ENCODE data around the gene SORBS1.

SORBS1 gene

DNA sequence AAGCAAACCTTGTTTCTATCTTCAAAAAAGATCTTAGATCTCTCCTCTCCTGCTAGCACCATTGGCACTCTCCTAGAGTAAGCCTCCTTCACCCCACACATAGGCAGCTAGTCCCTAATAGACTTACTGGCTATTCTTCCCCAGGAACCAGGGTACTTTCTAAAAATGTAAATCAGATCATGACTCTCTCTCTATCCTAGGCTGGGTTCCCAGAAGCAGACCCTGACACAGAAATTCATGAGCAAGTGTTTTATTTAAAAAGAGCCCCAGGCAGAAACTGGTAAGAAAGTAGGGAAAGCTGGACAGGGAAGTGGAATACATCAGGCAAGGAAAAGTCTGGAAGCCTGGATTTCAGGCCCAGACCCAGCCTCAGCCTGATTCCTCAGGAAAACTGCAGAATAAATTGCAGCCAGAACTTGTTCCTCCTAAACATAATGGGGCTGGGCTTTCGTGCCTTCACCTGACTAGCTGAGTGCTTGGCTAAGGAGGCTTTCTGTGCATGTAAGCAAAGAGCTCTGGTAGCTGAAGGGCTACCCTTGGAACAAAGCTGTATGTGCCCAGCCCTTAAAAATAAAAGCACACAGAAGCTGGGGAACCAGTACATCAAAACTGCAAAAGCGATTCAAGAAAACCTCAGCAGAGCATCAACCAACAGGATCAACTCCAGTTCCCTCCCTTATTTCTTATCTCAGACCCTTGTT lies 18.8 kb upstream of the SORBS1 start:
- no peak for ATAC-seq (ENCODE audit: low read depth)
- H3K4me1 ChIP-seq (ENCODE audit: insufficient read depth, poor library complexity, severe bottlenecking): no peaks in the 10 kb centered on the region
- H3K4me3 ChIP-seq (ENCODE audit: severe bottlenecking): no peak overlapping the region
- no peak for DNase-seq (ENCODE audit: low spot score)
- no peaks in the 10 kb centered on the region for H3K9me3 ChIP-seq (ENCODE audit: severe bottlenecking)
- H3K27ac ChIP-seq (ENCODE audit: poor library complexity, severe bottlenecking): no peak overlapping the region
- TF ChIP-seq, protein P1, sequence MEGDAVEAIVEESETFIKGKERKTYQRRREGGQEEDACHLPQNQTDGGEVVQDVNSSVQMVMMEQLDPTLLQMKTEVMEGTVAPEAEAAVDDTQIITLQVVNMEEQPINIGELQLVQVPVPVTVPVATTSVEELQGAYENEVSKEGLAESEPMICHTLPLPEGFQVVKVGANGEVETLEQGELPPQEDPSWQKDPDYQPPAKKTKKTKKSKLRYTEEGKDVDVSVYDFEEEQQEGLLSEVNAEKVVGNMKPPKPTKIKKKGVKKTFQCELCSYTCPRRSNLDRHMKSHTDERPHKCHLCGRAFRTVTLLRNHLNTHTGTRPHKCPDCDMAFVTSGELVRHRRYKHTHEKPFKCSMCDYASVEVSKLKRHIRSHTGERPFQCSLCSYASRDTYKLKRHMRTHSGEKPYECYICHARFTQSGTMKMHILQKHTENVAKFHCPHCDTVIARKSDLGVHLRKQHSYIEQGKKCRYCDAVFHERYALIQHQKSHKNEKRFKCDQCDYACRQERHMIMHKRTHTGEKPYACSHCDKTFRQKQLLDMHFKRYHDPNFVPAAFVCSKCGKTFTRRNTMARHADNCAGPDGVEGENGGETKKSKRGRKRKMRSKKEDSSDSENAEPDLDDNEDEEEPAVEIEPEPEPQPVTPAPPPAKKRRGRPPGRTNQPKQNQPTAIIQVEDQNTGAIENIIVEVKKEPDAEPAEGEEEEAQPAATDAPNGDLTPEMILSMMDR (IDR thresholded peaks at IDR 0.05; ENCODE audit: poor library complexity, severe bottlenecking): no peak
- no peaks in the 10 kb centered on the region for H3K36me3 ChIP-seq (ENCODE audit: low read depth)
- H3K27me3 ChIP-seq (ENCODE audit: insufficient read depth, poor library complexity, severe bottlenecking): no peaks in the 10 kb centered on the region

GRCh38 chr10:95579292-95579691 lies 18.1 kb upstream of the SORBS1 start:
- Histone ChIP-seq H3K27me3 (ENCODE audit: insufficient read depth, poor library complexity, severe bottlenecking) (no peaks in the 10 kb centered on the region), H3K9me3 (ENCODE audit: severe bottlenecking) (no peaks in the 10 kb centered on the region), H3K36me3 (ENCODE audit: low read depth) (no peaks in the 10 kb centered on the region), H3K4me3 (ENCODE audit: severe bottlenecking) (no peak overlapping the region), H3K27ac (ENCODE audit: poor library complexity, severe bottlenecking) (no peak overlapping the region), H3K4me1 (ENCODE audit: insufficient read depth, poor library complexity, severe bottlenecking) (no peaks in the 10 kb centered on the region)
- ATAC-seq (ENCODE audit: low read depth): no peak
- no peak for DNase-seq (ENCODE audit: low spot score)
- TF ChIP-seq, protein P1 (IDR thresholded peaks at IDR 0.05; ENCODE audit: poor library complexity, severe bottlenecking): no peak

DNA sequence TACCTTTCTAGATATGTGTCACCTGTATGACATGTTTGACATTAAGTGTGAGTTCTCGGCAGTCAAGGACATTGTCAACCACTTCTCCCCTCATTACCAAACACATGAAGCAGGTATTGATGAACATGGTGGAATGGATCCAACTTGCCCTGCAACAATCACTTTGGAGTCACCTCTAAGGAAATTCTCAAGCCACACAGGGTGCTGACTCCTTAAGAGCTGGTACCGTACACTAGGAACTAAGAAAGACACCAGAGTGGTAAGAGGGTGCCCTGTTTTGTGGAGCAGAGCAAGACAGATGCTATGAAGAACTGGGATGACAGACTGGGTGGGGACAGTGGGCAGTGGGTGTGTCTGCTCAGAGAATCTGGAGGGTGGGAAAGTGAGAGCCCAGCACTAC lies 17.4 kb upstream of the SORBS1 start:
- no peak overlapping the region for H3K4me3 ChIP-seq (ENCODE audit: severe bottlenecking)
- no peaks in the 10 kb centered on the region for H3K4me1 ChIP-seq (ENCODE audit: insufficient read depth, poor library complexity, severe bottlenecking)
- H3K27me3 ChIP-seq (ENCODE audit: insufficient read depth, poor library complexity, severe bottlenecking): no peaks in the 10 kb centered on the region
- H3K9me3 ChIP-seq (ENCODE audit: severe bottlenecking): no peaks in the 10 kb centered on the region
- no peak overlapping the region for H3K27ac ChIP-seq (ENCODE audit: poor library complexity, severe bottlenecking)
- no peaks in the 10 kb centered on the region for H3K36me3 ChIP-seq (ENCODE audit: low read depth)
- no peak for DNase-seq (ENCODE audit: low spot score)
- TF ChIP-seq, protein P1 (IDR thresholded peaks at IDR 0.05; ENCODE audit: poor library complexity, severe bottlenecking): no peak
- no peak for ATAC-seq (ENCODE audit: low read depth)

GRCh38 chr10:95574649-95575365 lies 13.6 kb upstream of the SORBS1 start:
- no peaks in the 10 kb centered on the region for H3K27me3 ChIP-seq (ENCODE audit: insufficient read depth, poor library complexity, severe bottlenecking)
- ATAC-seq (ENCODE audit: low read depth) (no peak), DNase-seq (ENCODE audit: low spot score) (no peak)
- no peak overlapping the region for H3K27ac ChIP-seq (ENCODE audit: poor library complexity, severe bottlenecking)
- H3K9me3 ChIP-seq (ENCODE audit: severe bottlenecking): no peaks in the 10 kb centered on the region
- no peaks in the 10 kb centered on the region for H3K4me1 ChIP-seq (ENCODE audit: insufficient read depth, poor library complexity, severe bottlenecking)
- no peak overlapping the region for H3K4me3 ChIP-seq (ENCODE audit: severe bottlenecking)
- no peaks in the 10 kb centered on the region for H3K36me3 ChIP-seq (ENCODE audit: low read depth)
- TF ChIP-seq, protein P1 (IDR thresholded peaks at IDR 0.05; ENCODE audit: poor library complexity, severe bottlenecking): no peak

All from RWPE2 (cell line).